HEK293 (cell line): ENCODE results near the gene C1GALT1C1.

Experiments
- CTCF ChIA-PET: fragments of 350-600 bp; formaldehyde crosslinking; extraction: SDS; loops from one replicate; lab custom pipeline; 2021; ENCODE audit warnings: antibody characterized with exemption; lab: Yijun Ruan, JAX
- POLR2A ChIA-PET: fragments of 300-600 bp; formaldehyde crosslinking; extraction: SDS; loops from one replicate; lab custom pipeline; 2020; ENCODE audit warnings: antibody characterized with exemption, inconsistent platforms; lab: Yijun Ruan, JAX
- H3K27ac ChIP-seq: fragments of 200-500 bp; sonication (Bioruptor generic); 2 replicates; pipeline ENCODE4 v1.5.1; 2014; ENCODE audit warnings: low read depth, low read length, control low read depth, inconsistent platforms; ENCODE audit errors: extremely low read depth
- H3K36me3 ChIP-seq, 2 experiments: fragments of 200-500 bp in 1 of 2; sonication (Bioruptor generic) in 1 of 2; 1 replicate in 1 of 2; 2 replicates in 1 of 2; pipeline ENCODE4 v1.5.1; 2014 to 2017; ENCODE audit warnings: inconsistent platforms in 2 of 2, low read length in 2 of 2; ENCODE audit not compliant: control insufficient read depth in 2 of 2, insufficient read depth in 1 of 2
- H3K4me1 ChIP-seq: fragments of 200-500 bp; sonication (Bioruptor generic); 2 replicates; pipeline ENCODE4 v1.5.1; 2014; ENCODE audit warnings: mild to moderate bottlenecking, low read length, inconsistent platforms; ENCODE audit not compliant: control insufficient read depth, insufficient read depth
- H3K4me3 ChIP-seq: 2 replicates; pipeline ENCODE4 v1.5.1; 2011; ENCODE audit warnings: low read depth, mild to moderate bottlenecking, control low read depth, low read length, moderate library complexity
- H3K9me3 ChIP-seq: fragments of 200-500 bp; sonication (Bioruptor generic); 2 replicates; pipeline ENCODE4 v1.5.1; 2014; ENCODE audit warnings: low read depth, low read length, inconsistent platforms; ENCODE audit not compliant: control insufficient read depth, insufficient read depth
- KLF7 ChIP-seq: fragments of 450-650 bp; formaldehyde crosslinking; IDR thresholded peaks from 2 replicates; pipeline ENCODE4 v1.5.1; 2016; ENCODE audit warnings: missing biosample characterization, missing genetic modification characterization, borderline replicate concordance
- SP2 ChIP-seq: fragments of 450-650 bp; formaldehyde crosslinking; IDR thresholded peaks from 2 replicates; pipeline ENCODE4 v1.5.1; 2016; ENCODE audit warnings: missing biosample characterization, missing genetic modification characterization
- ZBTB1 ChIP-seq: fragments of 450-650 bp; formaldehyde crosslinking; IDR thresholded peaks from 2 replicates; pipeline ENCODE4 v1.5.1; 2016; ENCODE audit warnings: missing biosample characterization, missing genetic modification characterization
- ZBTB11 ChIP-seq: fragments of 450-650 bp; formaldehyde crosslinking; conservative IDR thresholded peaks from 2 replicates; pipeline ENCODE4 v1.5.1; 2016; ENCODE audit warnings: low read depth, missing biosample characterization, missing genetic modification characterization
- ZBTB8A ChIP-seq: fragments of 450-650 bp; formaldehyde crosslinking; IDR thresholded peaks from 2 replicates; pipeline ENCODE4 v1.5.1; 2016; ENCODE audit warnings: missing biosample characterization, missing genetic modification characterization
- ZNF140 ChIP-seq: fragments of 450-650 bp; formaldehyde crosslinking; IDR thresholded peaks from 2 replicates; pipeline ENCODE4 v1.5.1; 2016; ENCODE audit warnings: missing biosample characterization, missing genetic modification characterization
- ZNF174 ChIP-seq: fragments of 450-650 bp; formaldehyde crosslinking; IDR thresholded peaks from 2 replicates; pipeline ENCODE4 v1.5.0; 2017; ENCODE audit warnings: missing biosample characterization, mild to moderate bottlenecking, missing genetic modification characterization
- ZNF18 ChIP-seq: fragments of 450-650 bp; formaldehyde crosslinking; IDR thresholded peaks from 2 replicates; pipeline ENCODE4 v1.5.1; 2016; ENCODE audit warnings: missing biosample characterization, missing genetic modification characterization
- ZNF266 ChIP-seq: fragments of 450-650 bp; formaldehyde crosslinking; IDR thresholded peaks from 2 replicates; pipeline ENCODE4 v1.5.1; 2016; ENCODE audit warnings: missing biosample characterization, missing genetic modification characterization, low read depth
- ZNF280D ChIP-seq: fragments of 450-650 bp; formaldehyde crosslinking; IDR thresholded peaks from 2 replicates; pipeline ENCODE4 v1.5.1; 2016; ENCODE audit warnings: missing biosample characterization, missing genetic modification characterization
- ZNF366 ChIP-seq: fragments of 450-650 bp; formaldehyde crosslinking; conservative IDR thresholded peaks from 2 replicates; pipeline ENCODE4 v1.5.1; 2016; ENCODE audit warnings: missing biosample characterization, missing genetic modification characterization
- ZNF416 ChIP-seq: fragments of 450-650 bp; formaldehyde crosslinking; IDR thresholded peaks from 2 replicates; pipeline ENCODE4 v1.5.1; 2016; ENCODE audit warnings: missing biosample characterization, missing genetic modification characterization
- ZNF510 ChIP-seq: fragments of 450-650 bp; formaldehyde crosslinking; IDR thresholded peaks from 2 replicates; pipeline ENCODE4 v1.5.1; 2018; ENCODE audit warnings: mild to moderate bottlenecking, missing genetic modification characterization, missing biosample characterization; ENCODE audit not compliant: insufficient replicate concordance
- ZNF518A ChIP-seq: fragments of 450-650 bp; formaldehyde crosslinking; conservative IDR thresholded peaks from 2 replicates; pipeline ENCODE4 v1.5.1; 2016; ENCODE audit warnings: low read depth, missing biosample characterization, missing genetic modification characterization
- ZNF529 ChIP-seq: fragments of 450-650 bp; formaldehyde crosslinking; IDR thresholded peaks from 2 replicates; pipeline ENCODE4 v1.5.1; 2017; ENCODE audit warnings: missing genetic modification characterization, missing biosample characterization; ENCODE audit not compliant: insufficient replicate concordance
- ZNF555 ChIP-seq: fragments of 450-650 bp; formaldehyde crosslinking; conservative IDR thresholded peaks from 2 replicates; pipeline ENCODE4 v1.5.1; 2017; ENCODE audit warnings: missing biosample characterization, mild to moderate bottlenecking, missing genetic modification characterization, inconsistent platforms
- ZNF623 ChIP-seq: fragments of 450-650 bp; formaldehyde crosslinking; IDR thresholded peaks from 2 replicates; pipeline ENCODE4 v1.5.1; 2016; ENCODE audit warnings: missing biosample characterization, missing genetic modification characterization
- ZNF645 ChIP-seq: fragments of 450-650 bp; formaldehyde crosslinking; IDR thresholded peaks from 2 replicates; pipeline ENCODE4; 2016; ENCODE audit warnings: missing biosample characterization, missing genetic modification characterization
- ZNF654 ChIP-seq: fragments of 450-650 bp; formaldehyde crosslinking; IDR thresholded peaks from 2 replicates; pipeline ENCODE4 v1.5.1; 2016; ENCODE audit warnings: low read depth, missing biosample characterization, missing genetic modification characterization
- ZNF791 ChIP-seq: fragments of 450-650 bp; formaldehyde crosslinking; IDR thresholded peaks from 2 replicates; pipeline ENCODE4 v1.5.1; 2016; ENCODE audit warnings: missing biosample characterization, missing genetic modification characterization
- ZNF843 ChIP-seq: fragments of 450-650 bp; formaldehyde crosslinking; IDR thresholded peaks from 2 replicates; pipeline ENCODE4 v1.5.1; 2016; ENCODE audit warnings: missing biosample characterization, missing genetic modification characterization
- ZSCAN30 ChIP-seq: fragments of 450-650 bp; IDR thresholded peaks from 2 replicates; pipeline ENCODE4 v1.5.1; 2018; ENCODE audit warnings: missing biosample characterization, mild to moderate bottlenecking, missing genetic modification characterization, moderate library complexity

C1GALT1C1 gene

GRCh38 chrX:120664535-120664934, 34.7 kb upstream of the C1GALT1C1 start (continued):
- peak; percentile 78 for TF ChIP-seq ZBTB11 (tag by site-specific recombination)
- TF ChIP-seq ZNF18 (tag by site-specific recombination), result 0 out of 2 replicates have a peak, but pooled peaks have one; percentile 25
- peak; percentile 85 for TF ChIP-seq ZNF140
- TF ChIP-seq ZNF623 (tag by site-specific recombination), result peak; percentile 73
- TF ChIP-seq ZNF266, result peak; percentile 80; the same call in 1 of the 2 replicates
- TF ChIP-seq ZNF654, result peak; percentile 7
- TF ChIP-seq ZNF518A (tag by site-specific recombination), result peak; percentile 89
- peak; percentile 80 for TF ChIP-seq ZNF510
- 0 out of 2 replicates have a peak, but pooled peaks have one; percentile 24 for TF ChIP-seq ZNF791 (tag by site-specific recombination)
- peak; percentile 95 for TF ChIP-seq ZNF555 (tag by site-specific recombination)
- 0 out of 2 replicates have a peak, but pooled peaks have one; percentile 19 for TF ChIP-seq KLF7 (tag by site-specific recombination)
- 0 out of 2 replicates have a peak, but pooled peaks have one; percentile 58 for TF ChIP-seq ZBTB1 (tag by site-specific recombination)
- TF ChIP-seq, all 188 proteins: peak for 41; not testable (repeated sequence) for 147

GRCh38 chrX:120664081-120664480, 34.2 kb upstream of the C1GALT1C1 start:
- H3K27ac ChIP-seq, result no peak overlapping the region
- no peaks in the 10 kb centered on the region for H3K4me1 ChIP-seq
- ChIA-PET CTCF (interaction anchor here (0.6 to 2.8 kb wide), 7 partner anchors 45 to 1542 kb away, joined by 3 to 20 read pairs (median 4); no protein-coding TSS in a partner anchor), POLR2A (no interaction called here)
- H3K9me3 ChIP-seq, result no peaks in the 10 kb centered on the region
- no peaks in the 10 kb centered on the region for H3K36me3 ChIP-seq
- H3K4me3 ChIP-seq, result no peak overlapping the region
- TF ChIP-seq ZNF654, result peak; percentile 58
- TF ChIP-seq ZNF174 (tag by site-specific recombination), result no peak
- no peak for TF ChIP-seq ZNF645 (tag by site-specific recombination)
- TF ChIP-seq ZNF529 (tag by site-specific recombination), result no peak
- TF ChIP-seq ZNF843 (tag by site-specific recombination), result no peak
- TF ChIP-seq ZBTB8A (tag by site-specific recombination), result no peak
- no peak for TF ChIP-seq ZNF416 (tag by site-specific recombination)
- no peak for TF ChIP-seq ZNF366
- TF ChIP-seq ZSCAN30, result no peak
- TF ChIP-seq SP2 (tag by site-specific recombination), result no peak
- no peak for TF ChIP-seq ZNF280D (tag by site-specific recombination)
